ENCODE results near the gene TMEM238. TPM values are rescaled to one million over a fixed set of nuclear protein-coding genes. Genes with fewer than 3 reads are reported as not detected.

The TMEM238 gene
- total RNA-seq, 2 donors from 2014 or later = 12.5 to 53.4 TPM

- intact Hi-C loops (cut with DNase I) = no loop called here
- no peak for ATAC-seq
- DNase-seq = no peak
- H3K9me3 ChIP-seq = no peaks in the 10 kb centered on the region
- H3K4me3 ChIP-seq = no peak overlapping the region
- peaks cover 21% of the 10 kb centered on the region for H3K4me1 ChIP-seq
- no peaks in the 10 kb centered on the region for H3K36me3 ChIP-seq (replicated peaks in 1 of 2; ENCODE audit: insufficient read depth in 1 of 2, low read depth in 2 of 2)
- 8 to 25% methylated on average over 8 to 53 of the region's 54 CpGs for WGBS, 2 donors
- H3K27ac ChIP-seq = no peak overlapping the region
- H3K27me3 ChIP-seq = peaks cover 0 to 32% of the 10 kb centered on the region in 2 donors
- TF ChIP-seq POLR2A (IDR thresholded peaks at IDR 0.05) (no peak), CTCF (IDR thresholded peaks at IDR 0.05) (no peak)
These were observed 15.2 kb downstream of the TMEM238 start for GRCh38 chr19:55368701-55369563.

- no peak for TF ChIP-seq CTCF (IDR thresholded peaks at IDR 0.05)
- no peak for TF ChIP-seq POLR2A (IDR thresholded peaks at IDR 0.05)
- WGBS, 2 donors = 65 to 69% methylated on average over 6 to 14 of the region's 16 CpGs
- DNase-seq (no peak), ATAC-seq (no peak)
- Histone ChIP-seq H3K4me1 (peaks cover 15% of the 10 kb centered on the region), H3K4me3 (no peak overlapping the region), H3K36me3 (replicated peaks in 1 of 2; ENCODE audit: insufficient read depth in 1 of 2, low read depth in 2 of 2) (no peaks in the 10 kb centered on the region), H3K27ac (no peak overlapping the region), H3K27me3 (peaks cover 0 to 26% of the 10 kb centered on the region in 2 donors), H3K9me3 (no peaks in the 10 kb centered on the region)
- intact Hi-C loops (cut with DNase I) = no loop called here
These were observed 16.0 kb downstream of the TMEM238 start for GRCh38 chr19:55368106-55368505.

- no peak for TF ChIP-seq POLR2A (IDR thresholded peaks at IDR 0.05)
- TF ChIP-seq CTCF (IDR thresholded peaks at IDR 0.05) = no peak
- Histone ChIP-seq H3K4me1 (peaks cover 15% of the 10 kb centered on the region), H3K36me3 (replicated peaks in 1 of 2; ENCODE audit: insufficient read depth in 1 of 2, low read depth in 2 of 2) (no peaks in the 10 kb centered on the region), H3K4me3 (no peak overlapping the region), H3K9me3 (no peaks in the 10 kb centered on the region), H3K27ac (no peak overlapping the region), H3K27me3 (peaks cover 0 to 16% of the 10 kb centered on the region in 2 donors)
- DNase-seq (no peak), ATAC-seq (no peak)
- intact Hi-C loops (cut with DNase I) = no loop called here
- 89 to 91% methylated on average over 3 of the region's 3 CpGs for WGBS, 2 donors
These were observed 17.3 kb downstream of the TMEM238 start for GRCh38 chr19:55366790-55367189.

- DNase-seq = no peak
- Histone ChIP-seq H3K9me3 (no peaks in the 10 kb centered on the region), H3K36me3 (replicated peaks in 1 of 2; ENCODE audit: insufficient read depth in 1 of 2, low read depth in 2 of 2) (no peaks in the 10 kb centered on the region), H3K4me3 (no peak overlapping the region), H3K27me3 (peaks cover 0 to 16% of the 10 kb centered on the region in 2 donors), H3K27ac (no peak overlapping the region), H3K4me1 (peaks cover 15% of the 10 kb centered on the region)
- intact Hi-C loops (cut with DNase I) = no loop called here
- TF ChIP-seq POLR2A (IDR thresholded peaks at IDR 0.05) (no peak), CTCF (IDR thresholded peaks at IDR 0.05) (no peak)
- WGBS, 2 donors = 90 to 93% methylated on average over 8 to 9 of the region's 19 CpGs
- no peak for ATAC-seq
These were observed 18.1 kb downstream of the TMEM238 start for GRCh38 chr19:55365964-55366363.

GRCh38 chr19:55365245-55365644 lies 18.8 kb downstream of the TMEM238 start:
- no peak for DNase-seq
- 60 to 64% methylated on average over 8 of the region's 8 CpGs for WGBS, 2 donors
- peaks cover 0 to 16% of the 10 kb centered on the region in 2 donors for H3K27me3 ChIP-seq
- TF ChIP-seq POLR2A (IDR thresholded peaks at IDR 0.05) = no peak
- TF ChIP-seq CTCF (IDR thresholded peaks at IDR 0.05) = no peak
- no peaks in the 10 kb centered on the region for H3K9me3 ChIP-seq
- no peak for ATAC-seq
- H3K4me1 ChIP-seq = peaks cover 15% of the 10 kb centered on the region
- H3K36me3 ChIP-seq (replicated peaks in 1 of 2; ENCODE audit: insufficient read depth in 1 of 2, low read depth in 2 of 2) = no peaks in the 10 kb centered on the region
- intact Hi-C loops (cut with DNase I) = no loop called here
- H3K27ac ChIP-seq = no peak overlapping the region
- no peak overlapping the region for H3K4me3 ChIP-seq
